Activated CD8-positive, alpha-beta T cell treated with anti-CD3 and anti-CD28 coated beads for 36 hours (primary cell): ENCODE measurements around the gene HSD17B3. TPM values are rescaled to one million over a fixed set of nuclear protein-coding genes. Genes with fewer than 3 reads are reported as not detected.

ENCODE experiments used
- ATAC-seq: fragments of 200-7000 bp; cut with Tn5 transposase; one replicate; pipeline ENCODE4 v1.10.0; 2021; ENCODE audit warnings: mild to moderate bottlenecking, moderate library complexity
- CTCF ChIA-PET: fragments of 350-600 bp; sonication (Branson Sonifier 250); formaldehyde crosslinking; loops from one replicate; lab custom pipeline; 2021; ENCODE audit warnings: antibody characterized with exemption; lab: Charles Lee
- POLR2A ChIA-PET: fragments of 350-600 bp; sonication (Branson Sonifier 250); formaldehyde crosslinking; loops from one replicate; lab custom pipeline; 2021; ENCODE audit warnings: antibody characterized with exemption; lab: Charles Lee
- DNase-seq: peaks from one replicate; pipeline ENCODE4 v3.0.0-alpha.2; 2020
- H3K27ac Mint-ChIP-seq: one replicate; pipeline ENCODE4 v1.8.0; 2021; ENCODE audit warnings: mild to moderate bottlenecking, mixed read lengths
- H3K27me3 Mint-ChIP-seq: one replicate; pipeline ENCODE4 v1.8.0; 2021; ENCODE audit warnings: mixed read lengths
- H3K36me3 Mint-ChIP-seq: one replicate; pipeline ENCODE4 v1.8.0; 2021; ENCODE audit warnings: low read depth, mixed read lengths
- H3K4me1 Mint-ChIP-seq: one replicate; pipeline ENCODE4 v1.8.0; 2021; ENCODE audit warnings: low read depth, mixed read lengths
- H3K4me3 Mint-ChIP-seq: one replicate; pipeline ENCODE4 v1.8.0; 2021; ENCODE audit warnings: mild to moderate bottlenecking, moderate library complexity, mixed read lengths
- H3K9me3 Mint-ChIP-seq: one replicate; pipeline ENCODE4 v1.8.0; 2021; ENCODE audit warnings: mixed read lengths
- CTCF ChIP-seq: fragments of 200-600 bp; IDR thresholded peaks from one replicate; pipeline ENCODE4 v1.8.0; 2022; ENCODE audit warnings: antibody characterized with exemption, mild to moderate bottlenecking
- intact Hi-C: fragments of 100-400 bp; cut with micrococcal nuclease; formaldehyde crosslinking; loops from one replicate; pipeline ENCODE4 v1.10.0; 2022
- total RNA-seq, 2 experiments: library from RNA; stranded (reverse); gene quantifications; one replicate each; pipeline ENCODE4 v1.2.3, GENCODE V29; 2021

The HSD17B3 gene
- total RNA-seq, 2 experiments from 2014 or later = not detected

GRCh38 chr9:96294159-96294545 is 7.8 kb downstream of the HSD17B3 start:
- Mint-ChIP-seq H3K27ac (no peak overlapping the region), H3K36me3 (peaks cover 4% of the 10 kb centered on the region), H3K4me3 (no peak overlapping the region), H3K27me3 (no peaks in the 10 kb centered on the region), H3K4me1 (no peaks in the 10 kb centered on the region), H3K9me3 (no peaks in the 10 kb centered on the region)
- intact Hi-C loops = no loop called here
- ATAC-seq (no peak), DNase-seq (no peak)
- TF ChIP-seq CTCF = no peak
- ChIA-PET POLR2A (no interaction called here), CTCF (interaction anchor here (1.8 kb wide), 1 partner anchor 10 kb away, joined by 4 read pairs; no protein-coding TSS in a partner anchor)

- CTCF ChIA-PET = interaction anchor here (0.8 to 1.8 kb wide), 2 partner anchors 9 to 23 kb away, joined by 3 to 4 read pairs; no protein-coding TSS in a partner anchor
- Mint-ChIP-seq H3K36me3 (peaks cover 4% of the 10 kb centered on the region), H3K4me3 (no peak overlapping the region), H3K4me1 (no peaks in the 10 kb centered on the region), H3K27me3 (no peaks in the 10 kb centered on the region), H3K27ac (no peak overlapping the region), H3K9me3 (no peaks in the 10 kb centered on the region)
- DNase-seq (no peak), ATAC-seq (no peak)
- intact Hi-C loops = no loop called here
- TF ChIP-seq CTCF = no peak
- POLR2A ChIA-PET = no interaction called here
Measured at GRCh38 chr9:96293498-96294158, 8.3 kb downstream of the HSD17B3 start.

GRCh38 chr9:96289392-96289791 is 12.6 kb downstream of the HSD17B3 start:
- no peak overlapping the region for H3K27ac Mint-ChIP-seq
- POLR2A ChIA-PET = no interaction called here
- ATAC-seq (no peak), DNase-seq (no peak)
- no peak overlapping the region for H3K4me3 Mint-ChIP-seq
- TF ChIP-seq CTCF = no peak
- H3K9me3 Mint-ChIP-seq = no peaks in the 10 kb centered on the region
- no peaks in the 10 kb centered on the region for H3K36me3 Mint-ChIP-seq
- H3K27me3 Mint-ChIP-seq = no peaks in the 10 kb centered on the region
- CTCF ChIA-PET = no interaction called here
- intact Hi-C loops = no loop called here
- no peaks in the 10 kb centered on the region for H3K4me1 Mint-ChIP-seq

- TF ChIP-seq CTCF = no peak
- intact Hi-C loops = no loop called here
- Mint-ChIP-seq H3K36me3 (no peaks in the 10 kb centered on the region), H3K4me3 (no peak overlapping the region), H3K4me1 (no peaks in the 10 kb centered on the region), H3K27me3 (no peaks in the 10 kb centered on the region), H3K27ac (no peak overlapping the region), H3K9me3 (peaks cover 5% of the 10 kb centered on the region)
- ATAC-seq (no peak), DNase-seq (no peak)
- CTCF ChIA-PET = interaction anchor here (1.3 kb wide), 1 partner anchor 36 kb away, joined by 3 read pairs; no protein-coding TSS in a partner anchor
- POLR2A ChIA-PET = no interaction called here
Measured at GRCh38 chr9:96281641-96282040, 20.3 kb downstream of the HSD17B3 start.

- Mint-ChIP-seq H3K4me3 (no peak overlapping the region), H3K27me3 (no peaks in the 10 kb centered on the region), H3K27ac (no peak overlapping the region), H3K9me3 (peaks cover 15% of the 10 kb centered on the region), H3K4me1 (no peaks in the 10 kb centered on the region), H3K36me3 (peaks cover 2% of the 10 kb centered on the region)
- CTCF ChIA-PET = no interaction called here
- no peak for TF ChIP-seq CTCF
- ATAC-seq = no peak
- no peak for DNase-seq
- POLR2A ChIA-PET = no interaction called here
- intact Hi-C loops = no loop called here
Measured at GRCh38 chr9:96279932-96280331, 22.0 kb downstream of the HSD17B3 start.
